HG03108 (cell line): ENCODE data around the gene DAZAP1.
"Not testable (repeated sequence)": the region's sequence is repeated elsewhere in the genome, so short reads cannot be mapped to it uniquely, and the experiment has no call there.

ENCODE experiments used
- ATAC-seq: cut with Tn5 transposase; IDR thresholded peaks from one replicate; pipeline ENCODE4 v1.9.1; 2021; ENCODE audit warnings: moderate library complexity; ENCODE audit not compliant: unreplicated experiment

The DAZAP1 gene

DNA sequence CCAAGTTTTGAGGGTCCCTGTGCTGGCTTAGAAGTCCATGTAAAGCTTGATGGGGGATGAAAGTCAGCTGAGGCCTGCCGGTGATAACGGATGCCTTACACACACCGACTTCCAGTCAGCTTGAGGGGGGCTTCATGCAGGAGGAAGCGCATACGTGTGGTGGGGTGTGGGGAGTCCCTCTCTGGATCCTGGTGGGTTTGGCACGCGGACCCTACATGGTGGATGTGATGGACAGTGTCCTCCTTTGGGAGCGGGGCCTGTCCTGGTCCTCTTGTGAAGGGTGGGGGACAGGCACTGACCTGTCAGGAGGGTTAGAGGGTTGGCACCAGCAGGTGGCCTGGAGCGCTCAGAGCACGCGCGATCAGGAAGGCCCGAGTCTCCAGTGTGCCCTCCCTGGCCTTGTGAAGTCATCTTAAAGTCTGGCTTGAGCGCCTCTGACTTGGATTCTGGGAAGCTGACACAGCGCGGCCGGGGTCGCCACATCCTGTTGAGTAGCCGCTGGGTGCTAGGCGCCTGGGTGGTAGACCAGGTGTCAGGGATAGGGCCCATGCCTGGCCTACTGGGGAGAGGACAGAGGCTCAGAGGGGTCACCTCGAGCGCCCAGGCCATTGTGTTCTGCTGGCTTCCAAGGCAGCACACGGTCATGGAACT lies 2.9 kb downstream of the DAZAP1 start:
- no peak for ATAC-seq

DNA sequence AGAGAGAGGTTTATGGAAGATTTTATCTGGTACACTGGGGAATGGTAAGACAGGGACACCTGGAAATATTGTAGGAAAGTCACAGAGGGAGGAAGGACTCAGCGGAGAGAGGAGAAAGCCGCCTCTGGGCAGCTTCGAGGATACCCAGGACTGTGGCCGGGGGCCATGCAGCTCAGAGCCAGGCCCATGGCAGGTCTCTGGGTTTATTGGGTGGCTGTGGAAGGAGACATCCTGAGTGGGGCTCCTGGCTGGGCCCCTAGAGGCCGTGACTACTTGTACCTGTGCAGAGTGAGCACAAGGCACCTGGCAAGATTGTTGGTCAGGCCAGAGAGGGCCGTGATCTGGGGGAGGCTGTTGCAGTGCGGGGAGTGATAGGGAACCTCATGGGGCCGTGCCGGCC lies 3.4 kb downstream of the DAZAP1 start:
- no peak for ATAC-seq

DNA sequence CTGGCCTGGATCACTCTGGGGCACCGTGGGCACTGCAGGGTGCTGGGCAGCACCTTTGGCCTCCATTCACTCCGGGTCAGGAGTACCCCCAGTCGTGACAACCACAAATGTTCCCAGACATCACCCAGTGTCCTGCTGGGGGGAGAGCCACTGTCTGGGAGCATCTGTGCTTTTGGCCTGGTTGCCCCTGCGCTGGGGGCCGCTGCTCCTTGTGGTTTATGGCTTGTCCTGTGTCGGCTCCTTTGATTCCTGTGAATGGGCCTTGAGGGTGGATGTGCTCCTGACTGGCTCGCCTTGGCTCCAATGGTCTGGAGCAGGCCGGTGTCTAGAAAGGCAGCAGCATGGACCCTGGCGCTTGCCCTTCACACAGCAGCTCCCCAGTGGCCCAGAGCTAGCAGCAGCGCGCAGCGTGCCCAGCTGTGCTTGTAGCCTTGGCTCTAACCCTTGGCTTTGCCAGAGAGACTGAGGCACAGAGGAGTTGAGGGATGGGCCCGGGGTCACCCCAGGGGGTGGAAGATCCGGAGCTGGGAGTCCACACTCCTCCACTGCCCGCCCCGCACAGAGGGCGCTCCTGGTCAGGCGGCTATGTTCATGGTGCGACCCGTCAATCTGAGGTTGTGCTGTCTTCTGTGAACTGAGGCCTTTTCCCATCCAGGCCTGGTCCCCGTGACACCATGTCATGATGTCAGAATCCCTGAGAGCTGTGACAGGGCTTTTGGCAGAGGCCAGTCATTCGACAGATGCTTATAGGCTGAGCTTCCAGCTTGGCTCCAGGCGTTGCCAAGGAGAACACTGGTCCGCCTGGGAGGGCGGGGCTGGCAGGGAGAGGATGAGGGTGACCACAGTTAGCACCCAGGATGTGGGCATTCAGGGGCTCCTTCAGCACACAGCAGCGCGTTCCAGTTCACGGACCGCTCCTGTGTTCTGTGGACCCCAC lies 4.1 kb downstream of the DAZAP1 start:
- no peak for ATAC-seq

DNA sequence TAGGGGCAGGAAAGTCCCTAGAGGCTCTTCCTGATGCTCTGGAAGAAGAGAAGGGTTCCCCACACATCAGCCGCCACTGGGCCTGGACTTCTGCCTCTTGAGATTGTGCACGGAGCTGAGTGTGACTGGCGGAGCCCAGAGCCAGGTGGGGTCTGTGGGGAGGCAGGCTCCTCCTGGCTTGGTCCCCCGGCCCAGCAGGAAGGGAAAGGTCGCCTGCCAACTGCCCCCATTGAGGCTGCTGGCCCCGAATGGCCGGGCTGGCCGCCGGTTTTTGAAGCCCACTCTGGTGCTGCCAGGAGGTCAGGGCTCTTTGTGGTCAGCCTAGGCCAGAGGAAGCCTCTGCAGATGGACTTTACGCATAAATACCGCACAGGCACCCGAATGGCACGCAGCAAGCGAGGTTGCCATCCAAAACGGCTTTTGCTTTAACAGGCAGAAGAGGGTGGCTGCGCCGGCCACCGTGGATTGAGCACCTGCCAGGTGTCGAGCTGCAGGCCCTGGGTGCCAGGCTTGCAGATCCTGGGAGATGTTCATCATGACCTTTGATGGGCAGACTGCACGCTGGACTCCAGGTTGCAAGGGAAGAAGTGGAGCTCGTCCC lies 5.0 kb downstream of the DAZAP1 start:
- no peak for ATAC-seq

DNA sequence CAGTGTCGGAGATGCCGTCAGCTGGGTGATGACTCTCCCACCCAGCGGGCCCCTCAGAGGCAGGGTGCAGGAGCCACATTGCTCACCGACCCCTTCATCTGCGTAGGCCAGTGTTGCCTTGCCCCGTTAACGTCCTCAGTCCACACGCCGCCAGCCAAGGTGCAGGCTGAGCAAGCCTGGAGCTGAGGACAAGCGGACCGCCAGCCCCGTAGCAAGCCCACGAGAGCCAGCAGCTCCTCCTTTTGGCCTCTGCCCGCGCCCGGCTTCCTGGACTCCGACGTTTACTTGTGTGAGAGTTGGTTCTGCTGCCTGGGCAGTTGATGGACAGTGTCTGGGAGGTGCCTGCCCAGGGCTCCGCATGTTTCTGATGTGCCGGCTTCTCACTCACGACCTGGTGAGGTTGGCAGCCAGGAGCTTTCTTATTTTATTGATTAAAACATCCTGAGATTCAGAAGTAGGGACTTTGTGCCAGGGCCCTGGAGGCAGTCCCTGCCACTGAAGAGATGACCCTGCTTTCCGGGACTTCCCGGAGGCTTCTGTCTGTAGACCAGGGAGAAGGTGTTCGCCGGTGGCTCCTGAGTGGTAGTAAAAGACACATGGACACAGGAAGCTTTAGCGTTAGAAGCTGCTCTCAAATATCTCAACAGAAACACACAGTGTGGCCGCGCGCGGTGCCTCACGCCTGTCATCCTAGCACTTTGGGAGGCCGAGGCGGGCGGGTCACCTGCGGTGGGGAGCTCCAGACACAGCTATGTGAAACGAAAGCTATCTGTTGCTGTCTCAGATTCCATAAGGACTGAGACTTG lies 5.8 kb downstream of the DAZAP1 start:
- ATAC-seq = no peak

DNA sequence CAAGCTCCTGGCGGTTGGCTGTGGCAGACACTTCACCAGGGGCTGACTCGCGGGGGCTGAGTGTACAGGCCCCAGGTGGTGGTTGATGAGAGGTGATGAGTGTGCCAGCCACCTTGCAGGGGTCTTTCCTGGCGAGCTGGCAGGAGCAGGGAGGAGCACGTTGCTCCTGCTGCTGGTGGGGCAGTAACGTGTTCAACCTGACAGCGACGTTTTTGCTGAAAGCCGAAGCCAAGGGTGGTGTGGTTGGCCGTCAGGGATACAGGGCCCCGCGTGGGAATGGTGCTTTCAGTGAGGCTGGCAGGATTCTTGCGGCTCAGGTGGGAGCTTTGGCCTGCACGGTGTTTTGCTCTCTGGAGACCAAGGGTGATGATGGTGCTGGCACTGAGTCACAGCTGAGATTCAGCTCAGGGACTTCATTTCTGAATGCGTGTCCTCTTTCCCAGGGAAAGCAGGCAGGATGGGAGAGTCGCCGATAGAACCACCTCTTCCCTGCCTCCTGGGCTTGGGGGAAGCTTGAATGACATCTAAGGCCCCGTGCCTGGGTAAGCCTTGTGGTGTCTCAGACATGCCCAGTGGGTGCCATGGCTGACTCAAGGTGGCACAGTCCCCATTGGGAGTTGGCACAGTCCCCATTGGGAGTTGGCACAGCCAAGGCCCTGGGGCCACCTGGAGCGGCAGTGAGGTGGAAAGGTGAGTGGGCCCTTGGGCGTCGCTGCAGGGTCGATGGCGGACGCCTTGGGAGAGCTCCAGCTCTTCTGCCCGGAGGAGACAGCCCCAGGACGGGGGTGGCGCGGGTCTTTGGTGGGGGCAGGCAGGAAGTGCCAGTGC lies 8.8 kb downstream of the DAZAP1 start:
- ATAC-seq = no peak

DNA sequence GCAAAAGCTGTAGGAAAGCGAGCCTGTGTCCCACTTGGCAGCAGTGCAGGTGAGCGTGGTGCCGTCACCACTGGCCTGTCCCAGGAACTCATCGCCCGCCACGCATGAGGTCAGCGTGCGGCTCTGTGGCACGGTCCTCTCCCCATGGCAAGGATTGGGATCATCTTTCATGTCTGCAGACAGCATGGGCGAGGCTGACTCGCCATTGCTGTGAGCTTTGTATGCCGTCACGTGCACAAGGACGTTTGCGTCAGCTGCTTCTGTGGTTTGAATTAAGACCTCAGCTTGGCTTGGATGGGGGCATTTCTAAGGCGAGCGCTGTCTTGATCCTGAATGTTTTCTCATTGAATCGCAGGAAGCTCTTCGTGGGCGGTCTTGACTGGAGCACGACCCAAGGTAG lies 9.8 kb downstream of the DAZAP1 start:
- no peak for ATAC-seq

DNA sequence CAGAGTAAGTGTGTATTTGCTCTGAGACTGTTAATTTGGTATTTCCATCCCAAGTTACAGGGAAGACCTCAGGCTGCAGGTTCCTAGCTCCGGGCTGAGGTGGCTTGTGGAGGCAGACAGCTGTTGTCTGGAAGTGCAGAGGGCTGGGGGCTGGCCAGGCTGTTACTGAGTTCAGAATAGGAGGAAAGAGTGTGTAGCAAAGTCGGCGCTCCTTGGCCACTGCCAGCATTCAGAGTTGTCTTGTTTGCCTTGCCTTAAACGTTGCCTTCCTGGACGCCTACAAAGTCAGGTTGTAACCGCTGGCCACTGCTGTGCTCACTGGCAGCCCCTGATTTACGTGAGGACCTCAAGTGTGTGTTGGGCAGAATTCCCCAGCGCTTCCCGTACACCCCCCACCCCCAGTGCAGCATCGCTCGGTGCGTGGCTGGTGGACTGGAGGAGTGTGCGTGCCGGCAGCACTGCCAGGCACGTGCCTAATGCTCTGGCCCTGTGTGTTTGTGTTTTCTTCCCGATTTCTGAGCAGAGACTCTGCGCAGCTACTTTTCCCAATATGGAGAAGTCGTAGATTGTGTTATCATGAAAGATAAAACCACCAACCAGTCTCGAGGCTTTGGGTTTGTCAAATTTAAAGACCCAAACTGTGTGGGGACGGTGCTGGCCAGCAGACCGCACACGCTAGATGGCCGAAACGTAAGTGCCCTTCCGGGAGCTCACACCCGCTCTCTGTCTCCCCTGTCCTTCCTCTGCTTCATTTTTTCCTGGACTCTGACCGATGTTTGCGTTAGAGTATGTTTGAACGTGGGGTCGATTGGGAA lies 10.5 kb downstream of the DAZAP1 start:
- no peak for ATAC-seq

DNA sequence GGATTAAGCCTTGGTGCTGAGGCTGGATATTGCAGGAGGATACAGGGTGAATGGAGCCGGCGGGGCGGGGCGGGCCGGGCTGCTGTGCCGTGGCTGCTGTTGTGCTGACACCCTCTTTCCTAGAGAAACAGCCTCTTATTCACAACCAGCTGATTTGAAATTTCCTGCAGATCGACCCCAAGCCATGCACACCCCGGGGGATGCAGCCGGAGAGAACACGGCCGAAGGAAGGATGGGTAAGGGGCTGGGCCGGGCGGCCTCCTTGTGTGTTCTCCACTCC lies 11.1 kb downstream of the DAZAP1 start:
- no peak for ATAC-seq

DNA sequence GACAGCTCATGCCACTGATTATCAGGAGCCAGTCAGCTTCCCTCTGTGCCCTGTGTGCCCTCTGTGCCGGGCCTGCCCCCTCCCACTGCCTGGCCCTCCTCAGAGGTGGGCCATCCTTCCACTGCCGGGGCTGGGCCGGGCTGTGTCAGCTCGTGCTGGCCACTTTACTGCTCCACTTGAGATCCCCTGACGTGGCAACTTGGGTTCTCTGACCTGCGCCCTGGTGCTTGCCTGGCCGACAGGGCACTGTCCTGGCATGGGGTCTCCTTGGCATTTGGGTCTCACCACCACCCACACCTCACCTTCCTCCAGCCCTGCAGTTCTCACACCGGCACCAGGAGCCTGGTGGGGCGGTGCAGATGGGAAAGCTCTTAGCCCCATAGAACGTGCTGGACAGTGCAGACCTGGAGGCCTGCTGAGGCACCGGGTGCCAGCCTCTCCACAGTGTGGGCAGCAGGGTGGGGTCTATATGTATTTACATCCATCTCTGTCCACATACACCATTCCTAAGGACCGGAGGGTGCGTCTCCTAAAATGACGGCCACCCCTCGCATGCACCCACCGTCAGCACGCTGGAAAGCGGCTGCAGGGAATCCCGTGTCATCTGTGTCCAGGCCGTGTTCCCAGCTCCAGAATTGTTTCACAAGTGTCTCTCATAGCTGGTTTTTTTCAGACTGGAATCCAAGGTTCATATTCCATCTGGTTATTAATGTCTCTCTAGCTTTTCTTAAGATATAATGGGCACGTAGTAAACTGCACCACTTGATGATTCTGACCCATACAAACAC lies 11.8 kb downstream of the DAZAP1 start:
- no peak for ATAC-seq

DNA sequence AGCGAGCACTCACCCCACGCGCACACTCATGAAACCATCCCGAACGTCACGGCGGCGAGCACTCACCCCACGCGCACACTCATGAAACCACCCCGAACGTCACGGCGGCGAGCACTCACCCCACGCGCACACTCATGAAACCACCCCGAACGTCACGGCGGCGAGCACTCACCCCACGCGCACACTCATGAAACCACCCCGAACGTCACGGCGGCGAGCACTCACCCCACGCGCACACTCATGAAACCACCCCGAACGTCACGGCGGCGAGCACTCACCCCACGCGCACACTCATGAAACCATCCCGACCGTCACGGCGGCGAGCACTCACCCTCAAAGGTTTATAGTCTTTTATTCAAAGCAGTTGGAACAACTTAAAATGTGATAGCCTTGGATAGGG lies 12.7 kb downstream of the DAZAP1 start:
- ATAC-seq = not testable (repeated sequence)

DNA sequence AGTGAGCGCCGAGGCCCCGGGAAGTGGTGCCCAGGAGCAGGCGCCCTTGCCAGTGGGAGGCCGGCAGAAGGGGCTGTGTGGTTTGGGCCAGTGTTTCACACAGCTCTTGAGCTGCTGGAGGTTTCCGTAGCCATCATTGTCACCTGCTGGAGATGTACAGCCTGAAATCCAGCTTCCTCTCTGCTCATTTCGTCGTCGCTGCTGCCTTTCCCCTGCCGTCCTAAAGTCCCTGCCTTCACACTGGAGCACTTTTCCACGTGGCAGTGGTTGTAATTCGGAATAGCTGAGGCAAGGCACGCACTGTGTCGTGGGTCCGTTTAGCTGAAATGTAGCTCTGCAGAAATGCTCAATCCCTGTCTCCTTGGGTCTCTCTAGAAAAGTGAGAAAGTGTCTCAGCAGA lies 13.2 kb downstream of the DAZAP1 start:
- no peak for ATAC-seq

DNA sequence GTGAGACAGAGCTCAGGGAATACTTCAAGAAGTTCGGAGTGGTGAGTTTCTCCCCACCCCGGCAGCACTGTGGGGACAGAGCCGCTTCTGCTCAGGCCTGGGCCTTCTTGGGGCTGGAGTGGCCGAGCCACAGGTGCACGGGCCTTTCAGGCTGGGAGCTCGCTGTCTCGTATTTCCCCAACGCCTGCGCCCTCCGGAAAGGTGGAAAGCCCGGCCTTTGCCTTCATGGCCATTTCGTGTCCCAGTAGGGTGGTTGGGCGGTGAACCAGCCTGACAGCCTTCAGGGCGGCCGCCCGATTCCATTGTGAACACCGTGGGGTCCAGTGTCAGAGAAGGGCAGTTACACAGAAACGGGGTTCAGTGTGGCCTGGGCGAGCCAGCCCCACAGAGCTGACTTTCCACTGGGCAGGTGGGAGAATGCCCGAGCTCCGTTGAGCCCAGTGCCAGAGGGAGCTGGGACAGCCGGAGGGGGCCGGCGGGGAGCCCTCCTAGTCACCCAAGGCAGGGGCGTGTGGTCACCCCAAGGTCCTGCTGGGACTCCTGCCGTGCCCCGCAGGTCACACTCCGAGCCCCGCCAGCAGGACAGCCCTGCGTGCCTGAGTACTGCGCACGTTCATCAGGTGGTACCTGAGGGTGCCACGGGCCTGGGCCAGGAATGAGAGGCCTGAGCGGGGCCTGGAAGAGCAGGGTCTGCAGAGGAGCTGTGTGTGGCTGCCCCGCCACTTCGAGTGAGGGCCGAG lies 14.0 kb downstream of the DAZAP1 start:
- no peak for ATAC-seq

DNA sequence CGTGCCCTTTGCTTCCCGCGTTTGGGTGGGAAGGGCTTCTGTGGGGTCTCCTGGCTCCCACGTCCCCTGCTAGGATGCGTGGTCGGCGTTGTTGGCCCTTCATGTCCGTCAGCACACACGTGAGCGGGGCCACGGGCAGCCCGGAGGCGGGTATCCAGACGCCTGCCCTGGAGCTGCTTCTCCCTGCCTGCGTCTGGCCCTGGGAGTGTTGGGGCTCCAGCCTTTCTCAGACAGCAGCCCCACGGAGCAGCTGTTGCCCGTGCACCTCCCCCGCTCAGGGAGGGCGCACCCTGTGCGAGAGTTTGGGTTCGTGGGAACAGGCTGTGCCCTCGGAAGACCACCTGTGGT lies 14.5 kb downstream of the DAZAP1 start:
- no peak for ATAC-seq

DNA sequence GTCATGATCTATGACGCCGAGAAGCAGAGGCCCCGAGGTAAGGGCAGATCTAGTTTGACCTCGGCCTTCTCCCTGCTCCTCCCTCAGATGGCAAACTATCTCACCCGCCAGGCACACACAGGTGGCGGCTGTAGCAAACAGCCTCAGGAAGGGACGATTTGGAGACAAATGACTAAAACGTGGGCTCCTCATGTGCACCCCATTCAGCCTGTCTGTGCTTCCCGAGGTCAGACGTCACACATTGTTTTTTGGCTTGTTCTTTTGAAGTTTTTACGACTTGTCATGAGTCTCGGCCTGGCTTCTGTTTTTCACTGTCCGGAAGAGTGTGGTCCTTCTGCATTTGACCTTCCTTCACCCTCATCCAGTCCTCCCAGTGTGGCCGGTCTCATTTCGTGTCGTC lies 15.0 kb downstream of the DAZAP1 start:
- ATAC-seq = no peak

DNA sequence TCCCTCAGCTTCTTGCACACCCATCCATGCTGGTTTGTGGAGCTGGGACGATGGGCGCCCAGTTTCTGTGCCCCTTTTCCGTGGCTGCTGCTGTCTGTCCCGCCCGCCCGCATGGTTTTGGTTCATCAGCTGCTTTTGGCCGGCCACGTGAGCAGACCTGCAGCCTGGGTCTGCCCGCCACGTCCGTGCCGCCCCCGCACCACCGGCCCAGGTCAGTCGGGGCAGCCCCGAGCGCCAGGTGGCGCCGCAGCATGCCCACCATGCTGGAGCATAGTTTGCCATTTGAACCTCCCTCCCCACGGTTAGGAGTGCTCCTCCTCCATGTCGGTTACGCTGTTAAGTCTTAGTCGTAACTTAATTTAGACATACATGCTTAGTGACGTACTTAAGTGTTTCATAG lies 15.6 kb downstream of the DAZAP1 start:
- no peak for ATAC-seq

DNA sequence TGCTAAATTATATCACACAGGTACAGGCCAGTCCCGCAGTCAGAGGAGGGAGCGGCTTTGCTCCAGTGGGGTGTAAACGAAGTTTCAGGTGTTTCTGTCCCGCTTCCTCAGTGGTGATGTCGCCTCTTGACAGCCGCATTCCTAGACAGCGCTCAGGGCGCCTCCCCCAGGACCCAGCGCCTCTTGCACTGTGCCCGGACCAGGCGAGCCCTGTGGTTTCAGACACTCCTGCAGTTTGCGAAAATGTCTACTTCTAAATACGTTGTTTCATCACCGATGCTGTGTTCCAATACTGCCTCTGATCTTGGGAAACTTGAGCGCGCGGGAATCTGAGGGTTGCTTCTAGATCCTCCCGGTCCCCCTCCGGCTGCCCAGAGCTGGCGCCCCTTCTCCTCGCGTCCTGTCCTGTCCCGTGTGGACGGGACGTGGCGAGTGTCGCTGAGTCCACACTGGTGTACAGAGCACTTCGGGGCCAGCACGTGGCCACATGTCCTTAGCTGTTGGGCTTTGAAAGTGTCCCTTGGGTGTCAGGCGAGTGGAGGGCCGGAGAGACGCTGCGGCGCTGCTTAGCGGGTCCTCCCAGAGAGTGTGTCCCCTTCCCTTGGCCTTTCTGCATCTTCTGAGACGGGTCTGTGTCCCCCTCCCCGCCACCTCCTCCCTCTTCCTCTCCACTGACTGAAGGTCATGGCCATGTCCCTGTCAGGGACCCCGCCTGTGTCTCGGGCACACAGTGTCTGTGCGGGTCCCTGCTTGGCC lies 16.2 kb downstream of the DAZAP1 start:
- ATAC-seq = no peak
